HepG2 (cell line): ENCODE data around the gene RNASE3.

Source experiments
- CTCF ChIP-seq: sonication (generic); formaldehyde crosslinking; IDR thresholded peaks from 2 replicates; pipeline ENCODE4 v1.5.0; 2020; ENCODE audit warnings: mild to moderate bottlenecking, missing genetic modification reagents, moderate library complexity
- ELK4 ChIP-seq: sonication (generic); formaldehyde crosslinking; IDR thresholded peaks from 2 replicates; pipeline ENCODE4 v1.9.0; 2021; ENCODE audit warnings: missing genetic modification reagents, borderline replicate concordance
- ESRRA ChIP-seq: sonication (generic); formaldehyde crosslinking; IDR thresholded peaks from 2 replicates; pipeline ENCODE4 v1.5.1; 2020; ENCODE audit warnings: mild to moderate bottlenecking, low read depth, missing genetic modification reagents
- POLR2A ChIP-seq, 2 experiments: IDR thresholded peaks; 2 replicates each; pipeline ENCODE4 v1.6.1; 2011; ENCODE audit warnings: low read depth in 2 of 2, low read length in 2 of 2, mild to moderate bottlenecking in 1 of 2, moderate library complexity in 1 of 2; ENCODE audit not compliant: insufficient read depth in 1 of 2
- SIN3B ChIP-seq: fragments of 150-350 bp; IDR thresholded peaks from 2 replicates; pipeline ENCODE4 v1.6.1; 2014; ENCODE audit warnings: low read length
- SP1 ChIP-seq, 2 experiments: fragments of 450-650 bp in 1 of 2; sonication (generic) in 1 of 2; formaldehyde crosslinking in 1 of 2; IDR thresholded peaks; 2 replicates each; pipeline versions ENCODE4 v1.4.0 to v1.6.1; 2016 to 2020; ENCODE audit warnings: missing genetic modification reagents in 1 of 2

- TF ChIP-seq CTCF: peak; percentile 81
- no peak for TF ChIP-seq ELK4 (CRISPR knock-in tag)
- no peak for TF ChIP-seq ESRRA
- no peak for TF ChIP-seq SIN3B
- no peak for TF ChIP-seq SP1 (IDR thresholded peaks at IDR 0.05)
- no peak for TF ChIP-seq SP1 (CRISPR knock-in tag; IDR thresholded peaks at IDR 0.05)
- no peak for TF ChIP-seq POLR2A (IDR thresholded peaks at IDR 0.05; ENCODE audit: insufficient read depth in 1 of 2, low read depth in 2 of 2, low read length in 2 of 2)
These were observed 33.4 kb upstream of the RNASE3 start for GRCh38 chr14:20857630-20858261.
